ENCODE results near the gene PERM1.
A peak's percentile ranks its signal among the peaks of the same experiment; 100 is the strongest.
"Not testable (repeated sequence)": the region's sequence is repeated elsewhere in the genome, so short reads cannot be mapped to it uniquely, and the experiment has no call there.

The PERM1 gene

GRCh38 chr1:992362-992761 lies 10.5 kb upstream of the PERM1 start:
- CTCF ChIA-PET: interaction anchor here (1.2 to 4.7 kb wide), 8 partner anchors 8 to 123 kb away, joined by 3 to 51 read pairs (median 6); partner anchors contain the start of gene PERM1
- POLR2A ChIA-PET: no interaction called here
- DNase-seq (ENCODE audit: extremely low spot score): no peak
- TF ChIP-seq CTCF (IDR thresholded peaks at IDR 0.05; ENCODE audit: control extremely low read depth, extremely low read depth, low read depth, missing control alignments): no peak

GRCh38 chr1:991895-992294 lies 10.0 kb upstream of the PERM1 start:
- no peak for DNase-seq (ENCODE audit: extremely low spot score)
- ChIA-PET POLR2A (no interaction called here), CTCF (interaction anchor here (0.7 to 4.7 kb wide), 6 partner anchors 8 to 122 kb away, joined by 3 to 51 read pairs (median 7); partner anchors contain the start of genes ISG15 and PERM1)
- TF ChIP-seq CTCF (IDR thresholded peaks at IDR 0.05; ENCODE audit: control extremely low read depth, extremely low read depth, low read depth, missing control alignments): no peak

- CTCF ChIA-PET: interaction anchor here (0.7 to 4.7 kb wide), 5 partner anchors 7 to 72 kb away, joined by 3 to 51 read pairs (median 7); partner anchors contain the start of genes ISG15 and PERM1
- DNase-seq (ENCODE audit: extremely low spot score); POLR2A ChIA-PET: not testable (repeated sequence)
These were observed 9.4 kb upstream of the PERM1 start for GRCh38 chr1:991275-991674.

- ChIA-PET POLR2A (interaction anchor here (0.7 kb wide), 1 partner anchor 463 kb away, joined by 4 read pairs; no protein-coding TSS in a partner anchor), CTCF (interaction anchor here (1.1 kb wide), 1 partner anchor 83 kb away, joined by 3 read pairs; no protein-coding TSS in a partner anchor)
- not testable (repeated sequence) for DNase-seq (ENCODE audit: extremely low spot score)
These were observed 6.2 kb upstream of the PERM1 start for GRCh38 chr1:988061-988460.

- no peak for DNase-seq (ENCODE audit: extremely low spot score)
- TF ChIP-seq CTCF (IDR thresholded peaks at IDR 0.05; ENCODE audit: control extremely low read depth, extremely low read depth, low read depth, missing control alignments): no peak
- CTCF ChIA-PET: interaction anchor here (0.8 to 5.8 kb wide), 21 partner anchors 9 to 386 kb away, joined by 3 to 54 read pairs (median 4); partner anchors contain the start of genes ISG15 and TTLL10
- POLR2A ChIA-PET: no interaction called here
These were observed 3.2 kb upstream of the PERM1 start for GRCh38 chr1:985126-985525.

GRCh38 chr1:984476-984814 lies 2.6 kb upstream of the PERM1 start:
- CTCF ChIA-PET: interaction anchor here (0.7 to 5.8 kb wide), 27 partner anchors 8 to 387 kb away, joined by 3 to 54 read pairs (median 3); partner anchors contain the start of genes ISG15 and TTLL10
- DNase-seq (ENCODE audit: extremely low spot score): no peak
- no peak for TF ChIP-seq CTCF (IDR thresholded peaks at IDR 0.05; ENCODE audit: control extremely low read depth, extremely low read depth, low read depth, missing control alignments)
- POLR2A ChIA-PET: no interaction called here

GRCh38 chr1:983798-984475 lies 2.0 kb upstream of the PERM1 start:
- DNase-seq (ENCODE audit: extremely low spot score): peak; percentile 85
- ChIA-PET CTCF (interaction anchor here (0.7 to 5.8 kb wide), 35 partner anchors 8 to 388 kb away, joined by 3 to 54 read pairs (median 4); partner anchors contain the start of genes ISG15 and TTLL10), POLR2A (no interaction called here)

More at GRCh38 chr1:983798-984475, 2.0 kb upstream of the PERM1 start:
- TF ChIP-seq CTCF (IDR thresholded peaks at IDR 0.05; ENCODE audit: control extremely low read depth, extremely low read depth, low read depth, missing control alignments): peak; percentile 85
